IPS-20b (cell line): ENCODE measurements around the gene KRTAP10-12.

Experiments used
- H3K27ac ChIP-seq: one replicate; pipeline ENCODE4 v1.5.1; 2013; ENCODE audit warnings: low read length
- H3K27me3 ChIP-seq: 2 replicates; pipeline ENCODE4 v1.6.1; 2013; ENCODE audit warnings: mild to moderate bottlenecking, low read length, inconsistent platforms; ENCODE audit not compliant: insufficient read depth
- H3K36me3 ChIP-seq: 2 replicates; pipeline ENCODE4 v1.6.1; 2013; ENCODE audit warnings: low read depth, mild to moderate bottlenecking, inconsistent platforms, low read length, moderate library complexity; ENCODE audit not compliant: insufficient read depth
- H3K4me1 ChIP-seq: 2 replicates; pipeline ENCODE4 v1.6.1; 2013; ENCODE audit warnings: mild to moderate bottlenecking, control low read depth, inconsistent platforms, low read length, moderate library complexity; ENCODE audit not compliant: insufficient read depth
- H3K4me3 ChIP-seq: 2 replicates; pipeline ENCODE4 v1.5.1; 2013; ENCODE audit warnings: mild to moderate bottlenecking, low read length, inconsistent platforms
- H3K9ac ChIP-seq: 2 replicates; pipeline ENCODE4 v1.6.1; 2013; ENCODE audit warnings: low read depth, mild to moderate bottlenecking, inconsistent platforms, low read length, moderate library complexity
- H3K9me3 ChIP-seq: 2 replicates; pipeline ENCODE4 v1.6.1; 2013; ENCODE audit warnings: mild to moderate bottlenecking, low read depth, low read length, inconsistent platforms; ENCODE audit not compliant: insufficient read depth

The KRTAP10-12 gene

GRCh38 chr21:44742418-44743153 is 45.6 kb downstream of the KRTAP10-12 start:
- Histone ChIP-seq H3K9ac (no peak overlapping the region), H3K9me3 (peaks cover 5% of the 10 kb centered on the region; the same call in 1 of the 2 replicates), H3K4me3 (no peak overlapping the region), H3K27me3 (no peaks in the 10 kb centered on the region), H3K36me3 (no peaks in the 10 kb centered on the region), H3K4me1 (peaks cover 4% of the 10 kb centered on the region; the same call in 1 of the 2 replicates), H3K27ac (no peak overlapping the region)
